Measurements from ENCODE around the gene BUB1. TPM values are rescaled to one million over a fixed set of nuclear protein-coding genes. Genes with fewer than 3 reads are reported as not detected.
A peak's percentile ranks its signal among the peaks of the same experiment; 100 is the strongest.

The BUB1 gene
- total RNA-seq, 2 donors from 2014 or later, result 14.7 to 47.3 TPM

DNA sequence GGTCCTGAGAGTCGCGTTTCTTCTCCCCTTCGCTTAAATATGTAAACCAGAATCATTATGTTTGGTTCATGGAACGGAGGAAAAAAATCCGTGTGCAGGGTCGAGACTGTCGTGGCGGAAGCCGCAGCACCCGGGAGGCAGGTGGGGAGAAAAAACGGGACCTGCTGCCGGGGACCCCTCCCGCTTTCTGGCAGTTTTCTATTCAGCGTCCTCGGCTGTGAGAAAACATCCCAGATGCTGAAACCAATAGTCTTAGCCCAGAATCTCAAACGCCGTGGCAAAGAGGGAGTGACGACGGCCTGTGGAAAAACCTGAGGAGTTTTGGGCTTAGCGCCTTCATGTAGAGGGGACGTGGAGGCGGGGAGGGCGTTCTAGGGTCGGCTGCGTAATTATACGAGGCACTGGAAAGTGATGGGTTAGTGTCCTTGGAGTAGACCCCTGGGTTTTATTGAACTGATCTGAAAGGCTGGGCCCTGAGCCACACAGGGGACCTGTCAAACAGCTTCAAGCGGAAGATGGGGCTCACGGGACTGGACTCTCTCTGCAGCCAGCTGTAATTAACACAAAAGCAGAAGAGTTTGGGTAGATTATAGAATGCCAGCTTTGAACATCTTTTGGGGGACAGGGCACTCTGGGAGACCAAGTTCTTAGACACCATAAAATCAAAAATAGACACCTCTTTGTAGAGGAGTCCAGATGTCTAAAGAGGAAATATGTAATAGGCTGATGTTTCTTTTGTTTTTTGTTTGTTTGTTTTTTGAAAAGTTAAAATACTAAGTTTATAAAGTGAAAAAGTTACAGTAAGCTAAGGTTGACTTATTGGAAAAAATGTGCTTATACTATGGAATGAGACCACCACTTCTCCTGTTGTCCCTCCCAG lies 834 bp upstream of the BUB1 start:
- peak; percentile 35 for DNase-seq
- Histone ChIP-seq H3K27ac (peak overlapping the region; percentile 18), H3K4me3 (peak overlapping the region; percentile 66), H3K36me3 (no peaks in the 10 kb centered on the region), H3K4me1 (no peaks in the 10 kb centered on the region), H3K9me3 (no peaks in the 10 kb centered on the region), H3K27me3 (no peaks in the 10 kb centered on the region), H3K9ac (ENCODE audit: low read depth in 2 of 2, low read length in 2 of 2) (peak overlapping the region; percentile 69 to 93)
- intact Hi-C loops (cut with DNase I), result no loop called here
- TF ChIP-seq, protein P1, sequence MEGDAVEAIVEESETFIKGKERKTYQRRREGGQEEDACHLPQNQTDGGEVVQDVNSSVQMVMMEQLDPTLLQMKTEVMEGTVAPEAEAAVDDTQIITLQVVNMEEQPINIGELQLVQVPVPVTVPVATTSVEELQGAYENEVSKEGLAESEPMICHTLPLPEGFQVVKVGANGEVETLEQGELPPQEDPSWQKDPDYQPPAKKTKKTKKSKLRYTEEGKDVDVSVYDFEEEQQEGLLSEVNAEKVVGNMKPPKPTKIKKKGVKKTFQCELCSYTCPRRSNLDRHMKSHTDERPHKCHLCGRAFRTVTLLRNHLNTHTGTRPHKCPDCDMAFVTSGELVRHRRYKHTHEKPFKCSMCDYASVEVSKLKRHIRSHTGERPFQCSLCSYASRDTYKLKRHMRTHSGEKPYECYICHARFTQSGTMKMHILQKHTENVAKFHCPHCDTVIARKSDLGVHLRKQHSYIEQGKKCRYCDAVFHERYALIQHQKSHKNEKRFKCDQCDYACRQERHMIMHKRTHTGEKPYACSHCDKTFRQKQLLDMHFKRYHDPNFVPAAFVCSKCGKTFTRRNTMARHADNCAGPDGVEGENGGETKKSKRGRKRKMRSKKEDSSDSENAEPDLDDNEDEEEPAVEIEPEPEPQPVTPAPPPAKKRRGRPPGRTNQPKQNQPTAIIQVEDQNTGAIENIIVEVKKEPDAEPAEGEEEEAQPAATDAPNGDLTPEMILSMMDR (IDR thresholded peaks at IDR 0.05), result no peak

DNA sequence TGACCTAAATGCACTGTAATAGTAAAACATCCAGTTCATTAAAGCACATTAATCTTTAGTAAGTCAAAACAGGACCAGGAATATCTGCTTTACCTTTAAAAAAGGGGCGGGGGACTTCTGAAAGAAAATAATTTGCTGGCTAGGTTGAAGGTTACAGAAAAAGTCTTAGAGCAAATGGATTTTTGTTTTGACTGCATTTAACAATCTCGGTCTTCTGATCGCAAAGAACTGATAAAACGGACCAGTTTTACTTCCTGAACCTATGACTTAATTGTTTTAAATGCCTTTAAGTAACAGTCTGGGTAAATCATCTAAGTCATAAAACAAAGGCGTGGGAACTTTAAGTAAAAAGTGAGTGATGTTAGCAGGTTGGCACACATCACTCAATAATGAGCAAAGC lies 783 bp downstream of the BUB1 start:
- Histone ChIP-seq H3K36me3 (no peaks in the 10 kb centered on the region), H3K27ac (no peak overlapping the region), H3K9ac (ENCODE audit: low read depth in 2 of 2, low read length in 2 of 2) (no peak overlapping the region), H3K9me3 (no peaks in the 10 kb centered on the region), H3K4me3 (peak overlapping the region; percentile 66), H3K4me1 (no peaks in the 10 kb centered on the region), H3K27me3 (no peaks in the 10 kb centered on the region)
- no peak for DNase-seq
- TF ChIP-seq, protein P1 (IDR thresholded peaks at IDR 0.05), result no peak
- intact Hi-C loops (cut with DNase I), result no loop called here

GRCh38 chr2:110675679-110676078 lies 2.2 kb downstream of the BUB1 start:
- Histone ChIP-seq H3K4me1 (no peaks in the 10 kb centered on the region), H3K4me3 (no peak overlapping the region), H3K27me3 (no peaks in the 10 kb centered on the region), H3K36me3 (no peaks in the 10 kb centered on the region), H3K9me3 (no peaks in the 10 kb centered on the region), H3K27ac (no peak overlapping the region), H3K9ac (ENCODE audit: low read depth in 2 of 2, low read length in 2 of 2) (no peak overlapping the region)
- TF ChIP-seq, protein P1 (IDR thresholded peaks at IDR 0.05), result no peak
- no peak for DNase-seq
- intact Hi-C loops (cut with DNase I), result no loop called here

- Histone ChIP-seq H3K9me3 (no peaks in the 10 kb centered on the region), H3K9ac (ENCODE audit: low read depth in 2 of 2, low read length in 2 of 2) (no peak overlapping the region), H3K4me3 (no peak overlapping the region), H3K4me1 (no peaks in the 10 kb centered on the region), H3K27ac (no peak overlapping the region), H3K27me3 (no peaks in the 10 kb centered on the region), H3K36me3 (no peaks in the 10 kb centered on the region)
- TF ChIP-seq, protein P1 (IDR thresholded peaks at IDR 0.05), result no peak
- DNase-seq, result peak; percentile 29
- intact Hi-C loops (cut with DNase I), result no loop called here
Measured at GRCh38 chr2:110674620-110675555, 3.0 kb downstream of the BUB1 start.

- no peaks in the 10 kb centered on the region for H3K9me3 ChIP-seq
- no peak overlapping the region for H3K27ac ChIP-seq
- H3K27me3 ChIP-seq, result no peaks in the 10 kb centered on the region
- TF ChIP-seq, protein P1 (IDR thresholded peaks at IDR 0.05), result no peak
- no peak for DNase-seq
- H3K4me1 ChIP-seq, result no peaks in the 10 kb centered on the region
- intact Hi-C loops (cut with DNase I), result no loop called here
- H3K9ac ChIP-seq (ENCODE audit: low read depth in 2 of 2, low read length in 2 of 2), result no peak overlapping the region
- H3K36me3 ChIP-seq, result no peaks in the 10 kb centered on the region
- H3K4me3 ChIP-seq, result no peak overlapping the region
Measured at GRCh38 chr2:110673201-110673600, 4.7 kb downstream of the BUB1 start.
